GM19238 (cell line): ENCODE data around the gene HDAC4.

Experiments
- DNase-seq: peaks from one replicate; pipeline ENCODE4 v3.0.0; 2011; ENCODE audit warnings: low spot score; ENCODE audit not compliant: insufficient read length

The HDAC4 gene

GRCh38 chr2:239113615-239114014 is 287.2 kb downstream of the HDAC4 start:
- DNase-seq, result no peak

GRCh38 chr2:239113171-239113570 is 287.6 kb downstream of the HDAC4 start:
- DNase-seq, result no peak

GRCh38 chr2:239112127-239112774 is 288.6 kb downstream of the HDAC4 start:
- DNase-seq, result no peak

- DNase-seq, result no peak
Observed at GRCh38 chr2:239111401-239112100, 289.3 kb downstream of the HDAC4 start.

GRCh38 chr2:239110595-239111048 is 290.2 kb downstream of the HDAC4 start:
- DNase-seq, result no peak

- DNase-seq, result no peak
Observed at GRCh38 chr2:239109928-239110545, 290.8 kb downstream of the HDAC4 start.

- no peak for DNase-seq
Observed at GRCh38 chr2:239109041-239109927, 291.5 kb downstream of the HDAC4 start.

- DNase-seq, result no peak
Observed at GRCh38 chr2:239108459-239108858, 292.4 kb downstream of the HDAC4 start.

- no peak for DNase-seq
Observed at GRCh38 chr2:239107936-239108335, 292.9 kb downstream of the HDAC4 start.

- no peak for DNase-seq
Observed at GRCh38 chr2:239106966-239107365, 293.9 kb downstream of the HDAC4 start.

- DNase-seq, result no peak
Observed at GRCh38 chr2:239106314-239106908, 294.4 kb downstream of the HDAC4 start.

GRCh38 chr2:239105234-239105633 is 295.6 kb downstream of the HDAC4 start:
- no peak for DNase-seq

GRCh38 chr2:239104800-239105199 is 296.0 kb downstream of the HDAC4 start:
- no peak for DNase-seq

GRCh38 chr2:239103125-239104098 is 297.4 kb downstream of the HDAC4 start:
- no peak for DNase-seq

- no peak for DNase-seq
Observed at GRCh38 chr2:239102266-239102665, 298.6 kb downstream of the HDAC4 start.

GRCh38 chr2:239101807-239102206 is 299.0 kb downstream of the HDAC4 start:
- no peak for DNase-seq

GRCh38 chr2:239101071-239101470 is 299.7 kb downstream of the HDAC4 start:
- DNase-seq, result no peak

GRCh38 chr2:239099474-239099873 is 301.3 kb downstream of the HDAC4 start:
- DNase-seq, result no peak

- no peak for DNase-seq
Observed at GRCh38 chr2:239098288-239098970, 302.4 kb downstream of the HDAC4 start.

- DNase-seq, result no peak
Observed at GRCh38 chr2:239097428-239097696, 303.5 kb downstream of the HDAC4 start.
